Ramos (cell line): ENCODE measurements around the gene OVCA2.

Experiments
- in situ Hi-C: fragments of 300-500 bp; cut with MboI; formaldehyde crosslinking; loops from one replicate; pipeline ENCODE4 v1.14.3; 2022; ENCODE audit warnings: low sequenced_read_pairs; ENCODE audit not compliant: unreplicated experiment

Gene OVCA2

DNA sequence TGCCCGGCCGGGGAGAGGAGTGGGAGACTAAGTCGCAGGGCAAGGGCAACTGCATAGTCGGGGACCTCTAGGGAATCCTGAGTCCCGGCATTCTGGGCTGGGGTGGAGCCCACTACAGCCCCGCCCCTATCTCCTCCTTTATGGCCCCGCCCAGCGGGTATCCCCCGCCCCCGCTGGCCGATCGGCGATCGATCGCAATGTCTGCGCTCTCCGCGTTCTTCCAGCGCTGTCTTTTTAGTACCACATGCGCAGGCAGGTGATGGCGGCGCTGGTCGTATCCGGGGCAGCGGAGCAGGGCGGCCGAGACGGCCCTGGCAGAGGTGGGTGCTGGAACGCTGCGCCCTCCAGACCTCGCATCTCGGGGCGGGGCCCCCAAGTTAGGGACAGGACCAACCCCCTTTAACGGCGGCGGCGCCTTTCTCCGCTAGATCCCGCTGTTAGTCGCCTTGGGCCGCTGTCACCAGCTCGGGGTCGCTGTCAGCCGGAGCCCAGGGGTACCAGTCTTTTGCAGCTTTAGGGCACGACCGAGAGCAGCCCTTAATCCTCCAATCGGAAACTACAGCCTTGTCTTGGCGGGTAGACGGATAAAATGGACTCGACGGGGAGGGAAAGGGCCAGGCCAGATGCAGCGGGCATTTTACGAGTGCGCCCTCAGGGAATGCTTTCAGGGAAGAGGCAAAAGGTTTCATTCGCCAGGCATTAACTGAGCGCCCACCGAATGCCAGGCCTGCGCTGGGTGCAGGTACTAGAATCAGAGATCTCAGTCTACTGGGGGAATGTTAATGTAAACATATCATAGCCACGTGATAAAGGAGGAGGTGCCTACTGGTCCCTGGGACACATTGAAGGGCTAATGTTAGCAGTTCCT lies 11.7 kb upstream of the OVCA2 start, which contains the start of gene DPH1:
DPH1 (plus strand) TSS at position 243 of the 868 bp plus-strand sequence; CDS start at position 260, 17 bp downstream.
- in situ Hi-C loops = loop anchor here (10.0 to 25.0 kb wide), 2 partner anchors 115 to 318 kb away; partner anchors contain the start of genes TLCD2 and WDR81

GRCh38 chr17:2030779-2031163 lies 11.1 kb upstream of the OVCA2 start:
- in situ Hi-C loops = loop anchor here (10.0 to 25.0 kb wide), 2 partner anchors 116 to 318 kb away; partner anchors contain the start of genes TLCD2 and WDR81

GRCh38 chr17:2033153-2033552 lies 8.7 kb upstream of the OVCA2 start:
- in situ Hi-C loops = loop anchor here (10.0 to 25.0 kb wide), 2 partner anchors 118 to 321 kb away; partner anchors contain the start of genes TLCD2 and WDR81

DNA sequence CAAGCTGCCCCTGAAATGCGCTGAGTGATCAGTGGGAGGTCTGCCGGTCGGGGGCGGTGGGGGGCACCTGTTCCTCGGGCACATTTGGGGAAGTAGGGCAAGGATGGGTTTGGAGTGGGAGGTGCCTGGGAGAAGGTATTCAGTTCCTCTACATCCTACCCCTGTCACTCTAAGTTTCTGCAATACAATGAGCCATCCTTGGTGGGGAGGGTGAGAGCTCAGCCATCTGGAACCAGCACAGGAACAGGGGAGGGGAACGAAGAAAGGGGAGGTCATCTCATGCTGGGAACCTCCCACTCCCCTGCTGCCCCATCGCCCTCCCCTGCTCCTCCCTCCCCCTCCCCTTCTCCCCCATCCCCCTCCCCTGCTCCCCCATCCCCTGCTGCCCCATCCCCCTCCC lies 7.7 kb upstream of the OVCA2 start:
- in situ Hi-C loops = loop anchor here (10.0 to 25.0 kb wide), 2 partner anchors 119 to 322 kb away; partner anchors contain the start of genes TLCD2 and WDR81

DNA sequence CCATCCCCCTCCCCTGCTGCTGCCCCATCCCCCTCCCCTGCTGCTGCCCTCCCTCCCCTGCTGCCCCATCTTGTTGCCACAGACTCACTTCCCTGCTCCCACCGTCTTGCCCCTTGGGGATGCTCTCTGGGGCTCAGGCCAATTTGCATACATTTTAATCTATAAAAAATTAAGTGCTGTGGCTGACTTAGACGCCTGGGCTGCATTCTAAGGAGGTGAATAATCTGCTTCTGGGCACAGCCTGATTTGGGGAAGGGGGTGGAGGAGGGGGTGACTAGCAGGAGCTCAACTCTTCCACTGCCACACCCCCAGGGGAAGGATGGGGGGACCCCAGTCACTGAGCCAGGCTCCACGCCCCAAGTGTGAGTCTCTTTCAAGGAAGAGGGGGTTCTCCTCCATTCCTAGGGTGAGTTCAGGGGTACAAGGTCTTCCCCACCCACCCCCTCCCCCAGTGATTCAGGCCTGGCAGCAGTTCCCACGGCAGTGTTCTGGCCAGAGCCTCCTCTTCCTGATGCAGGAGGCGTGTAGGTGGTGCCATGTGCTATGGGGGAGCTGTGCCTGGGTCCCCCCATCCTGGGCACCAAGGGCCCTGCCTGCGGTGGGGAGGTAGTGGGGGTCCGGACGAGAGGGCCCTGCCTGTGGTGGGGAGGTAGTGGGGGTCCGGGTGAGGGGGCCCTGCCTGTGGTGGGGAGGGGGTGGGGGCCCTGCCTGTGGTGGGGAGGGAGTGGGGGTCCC lies 6.8 kb upstream of the OVCA2 start:
- in situ Hi-C loops = loop anchor here (10.0 to 25.0 kb wide), 2 partner anchors 120 to 323 kb away; partner anchors contain the start of genes TLCD2 and WDR81

DNA sequence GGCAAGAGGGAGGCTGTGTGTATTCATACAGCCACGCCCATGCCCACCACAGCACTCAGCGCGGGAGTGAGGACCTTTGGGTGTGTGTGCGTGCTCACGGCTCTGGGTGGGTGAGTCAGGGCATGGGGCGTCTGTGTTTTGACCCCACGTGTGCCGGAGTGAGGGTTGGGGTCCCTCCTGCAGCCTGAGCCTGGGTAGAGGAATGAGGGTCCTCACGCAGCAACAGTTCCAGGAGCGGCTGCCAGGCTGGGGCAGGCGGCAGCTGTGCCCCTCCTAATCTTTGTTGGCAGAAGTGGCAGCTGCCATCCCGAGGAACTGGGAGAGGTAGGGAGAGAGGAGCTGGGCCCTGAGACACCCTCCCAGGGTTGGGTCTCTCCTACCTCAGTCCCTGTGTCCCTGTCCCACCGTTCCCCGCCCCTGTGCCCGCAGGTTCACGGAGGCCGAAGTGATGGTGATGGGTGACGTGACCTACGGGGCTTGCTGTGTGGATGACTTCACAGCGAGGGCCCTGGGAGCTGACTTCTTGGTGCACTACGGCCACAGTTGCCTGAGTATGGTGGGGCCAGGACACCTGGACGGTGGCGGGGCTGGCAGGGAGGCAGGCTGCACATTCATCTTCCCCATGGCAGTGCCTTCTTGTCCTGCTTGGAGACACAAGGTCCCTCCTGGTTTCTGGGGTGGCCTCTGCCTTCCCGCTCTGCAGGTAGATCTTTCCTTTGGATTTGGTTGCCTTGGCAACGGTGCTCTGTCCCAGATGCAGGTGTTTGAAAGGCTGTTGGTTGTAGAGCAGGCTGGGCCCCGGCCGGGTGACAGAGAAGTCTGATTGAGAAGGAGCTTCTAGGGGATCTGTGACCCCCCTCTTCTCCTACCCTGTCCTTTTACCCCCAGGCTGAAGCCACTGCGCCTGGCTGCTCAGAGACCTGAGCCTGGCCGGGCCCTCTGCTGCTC lies 6.0 kb upstream of the OVCA2 start:
- in situ Hi-C loops = loop anchor here (10.0 to 25.0 kb wide), 2 partner anchors 121 to 324 kb away; partner anchors contain the start of genes TLCD2 and WDR81

DNA sequence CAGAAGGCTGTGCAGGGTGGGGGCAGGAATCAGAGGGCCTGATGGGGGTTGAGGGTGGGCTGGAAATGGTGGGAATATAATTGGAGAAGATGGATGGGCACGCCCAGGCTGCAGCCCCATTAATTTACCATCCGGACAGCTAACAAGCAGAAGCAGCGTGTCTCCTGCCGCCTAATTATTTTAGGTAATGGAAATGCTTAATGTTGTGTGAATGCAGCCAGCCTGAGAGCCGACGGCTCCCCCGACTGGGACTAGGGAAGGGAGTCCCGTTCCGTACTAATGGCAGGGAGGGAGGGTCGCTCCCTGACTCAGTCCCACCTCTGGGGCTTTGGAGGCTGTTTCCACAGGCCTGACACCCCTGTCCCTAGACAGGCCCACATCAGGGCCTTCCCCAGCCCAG lies 4.7 kb upstream of the OVCA2 start:
- in situ Hi-C loops = loop anchor here (10.0 to 25.0 kb wide), 2 partner anchors 122 to 325 kb away; partner anchors contain the start of genes TLCD2 and WDR81

DNA sequence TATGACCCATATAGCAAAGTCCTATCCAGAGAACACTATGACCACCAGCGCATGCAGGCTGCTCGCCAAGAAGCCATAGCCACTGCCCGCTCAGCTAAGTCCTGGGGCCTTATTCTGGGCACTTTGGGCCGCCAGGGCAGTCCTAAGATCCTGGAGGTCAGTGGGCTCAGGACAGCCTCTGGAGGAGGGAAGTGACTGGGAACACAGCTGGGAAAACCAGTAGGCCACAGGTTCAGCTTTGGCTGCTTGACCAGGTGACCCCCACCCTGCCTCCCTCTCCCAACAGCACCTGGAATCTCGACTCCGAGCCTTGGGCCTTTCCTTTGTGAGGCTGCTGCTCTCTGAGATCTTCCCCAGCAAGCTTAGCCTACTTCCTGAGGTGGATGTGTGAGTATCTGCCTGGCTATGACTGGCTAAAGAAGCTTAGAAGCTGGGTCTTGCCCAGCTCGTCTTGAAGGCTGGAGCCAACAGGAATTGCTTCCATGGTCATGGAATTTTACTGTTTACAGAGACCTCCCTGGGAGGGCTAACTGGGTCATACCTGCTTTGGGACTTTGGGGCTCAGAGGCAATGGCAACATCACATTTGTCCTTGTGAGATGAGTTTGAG lies 1.5 kb upstream of the OVCA2 start:
- in situ Hi-C loops = loop anchor here (25.0 kb wide), 1 partner anchor 328 kb away; the partner anchor contains the start of genes TLCD2 and WDR81

DNA sequence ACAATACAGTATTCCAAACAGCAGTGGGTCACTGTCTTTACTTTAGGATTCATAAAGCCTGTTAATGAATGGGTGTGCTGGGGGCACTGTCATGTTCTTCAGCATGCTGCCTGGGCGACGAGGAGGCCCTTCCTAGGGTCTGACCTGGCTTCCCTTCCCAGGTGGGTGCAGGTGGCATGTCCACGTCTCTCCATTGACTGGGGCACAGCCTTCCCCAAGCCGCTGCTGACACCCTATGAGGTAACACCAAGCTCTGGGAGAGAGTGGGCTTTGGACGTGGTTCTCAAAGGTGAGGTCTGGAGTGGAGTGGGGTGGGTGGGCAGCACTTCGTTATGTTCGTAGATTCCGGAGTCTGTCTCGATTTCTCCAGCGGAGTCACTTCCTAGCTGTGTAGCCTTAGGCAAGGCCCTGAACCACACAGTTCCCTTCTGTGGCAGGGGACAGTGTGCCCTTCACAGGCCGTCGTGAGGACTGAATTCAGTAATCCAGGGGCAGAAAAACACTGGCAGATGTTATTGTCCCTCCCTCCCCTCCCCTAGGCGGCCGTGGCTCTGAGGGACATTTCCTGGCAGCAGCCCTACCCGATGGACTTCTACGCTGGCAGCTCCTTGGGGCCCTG lies 771 bp upstream of the OVCA2 start:
- in situ Hi-C loops = loop anchor here (25.0 kb wide), 1 partner anchor 329 kb away; the partner anchor contains the start of genes TLCD2 and WDR81

DNA sequence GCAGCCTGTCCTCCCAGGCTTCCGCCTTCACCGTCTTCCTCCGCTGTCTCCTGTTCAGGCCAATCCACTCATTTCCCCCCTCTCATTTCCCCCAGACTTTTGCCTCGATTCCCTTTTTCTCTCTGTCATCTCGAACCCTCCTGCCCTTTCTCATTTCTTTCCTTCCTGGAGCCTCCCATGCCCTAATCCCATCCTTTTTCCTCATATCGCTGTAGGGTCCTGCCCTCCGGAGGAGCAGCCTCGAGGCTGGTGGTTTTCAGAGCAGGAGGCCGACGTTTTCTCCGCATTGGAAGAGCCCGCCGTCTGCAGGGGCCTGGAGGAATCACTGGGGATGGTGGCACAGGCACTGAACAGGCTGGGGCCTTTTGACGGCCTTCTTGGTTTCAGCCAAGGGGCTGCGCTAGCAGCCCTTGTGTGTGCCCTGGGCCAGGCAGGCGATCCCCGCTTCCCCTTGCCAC lies 597 bp downstream of the OVCA2 start:
- in situ Hi-C loops = loop anchor here (25.0 kb wide), 1 partner anchor 330 kb away; the partner anchor contains the start of genes TLCD2 and WDR81

DNA sequence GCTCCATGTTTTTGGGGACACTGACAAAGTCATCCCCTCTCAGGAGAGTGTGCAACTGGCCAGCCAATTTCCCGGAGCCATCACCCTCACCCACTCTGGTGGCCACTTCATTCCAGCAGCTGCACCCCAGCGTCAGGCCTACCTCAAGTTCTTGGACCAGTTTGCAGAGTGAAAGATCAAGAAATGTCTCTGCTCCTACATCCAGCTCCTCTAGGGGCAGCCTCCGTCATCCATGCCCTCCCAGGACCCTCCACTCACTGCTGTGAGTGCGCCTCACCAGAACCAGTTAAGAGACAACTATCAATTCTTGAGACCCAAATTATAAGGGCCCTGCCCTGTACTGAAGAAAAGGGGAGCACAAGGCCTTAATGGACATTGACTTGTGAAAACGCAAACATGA lies 1.1 kb downstream of the OVCA2 start:
- in situ Hi-C loops = loop anchor here (25.0 kb wide), 1 partner anchor 331 kb away; the partner anchor contains the start of genes TLCD2 and WDR81

DNA sequence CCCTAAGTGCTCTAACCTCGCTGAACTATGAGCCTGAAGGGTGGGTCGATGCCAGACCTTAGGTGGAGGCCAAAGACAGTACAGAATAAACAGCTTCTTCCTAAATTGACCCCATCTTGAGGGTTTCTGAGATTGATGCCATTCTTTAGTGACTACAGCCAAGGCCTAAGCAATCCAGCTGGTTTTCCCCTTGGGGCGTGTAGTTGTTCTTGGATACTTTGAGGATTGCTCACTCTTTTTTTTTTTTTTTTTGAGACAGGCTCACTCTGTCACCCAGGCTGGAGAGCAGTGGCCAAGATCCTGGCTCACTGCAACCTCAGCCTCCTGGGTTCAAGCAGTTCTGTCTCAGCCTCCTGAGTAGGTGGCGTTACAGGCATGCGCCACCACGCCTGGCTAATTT lies 2.0 kb downstream of the OVCA2 start:
- in situ Hi-C loops = loop anchor here (25.0 kb wide), 1 partner anchor 331 kb away; the partner anchor contains the start of genes TLCD2 and WDR81

DNA sequence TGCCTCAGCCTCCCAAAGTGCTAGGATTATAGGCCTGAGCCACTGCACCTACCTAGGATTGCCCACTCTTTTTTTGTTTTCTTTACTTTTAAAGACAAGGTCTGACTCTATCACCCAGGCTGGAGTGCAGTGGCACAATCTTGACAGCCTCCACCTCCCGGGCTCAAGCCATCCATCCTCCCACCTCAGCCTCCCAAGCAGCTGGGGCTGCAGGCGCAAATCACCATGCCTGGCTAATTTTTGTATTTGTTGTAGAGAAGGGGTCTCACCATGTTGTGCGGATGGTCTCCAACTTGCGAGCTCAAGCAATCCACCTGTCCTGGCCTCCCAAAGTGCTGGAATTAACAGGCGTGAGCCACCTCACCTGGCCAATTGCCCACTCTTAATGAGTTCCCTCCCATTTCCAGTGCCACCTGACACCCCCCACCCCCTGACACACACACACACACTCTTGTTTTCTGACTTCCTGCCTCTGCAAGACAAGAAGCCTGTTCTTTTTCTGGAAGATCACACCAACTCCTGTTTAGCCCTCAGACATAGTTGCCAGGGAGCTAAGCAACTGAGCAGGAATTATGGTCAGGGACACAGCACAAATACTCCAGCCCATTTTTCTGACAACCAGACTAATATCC lies 2.6 kb downstream of the OVCA2 start:
- in situ Hi-C loops = loop anchor here (25.0 kb wide), 1 partner anchor 332 kb away; the partner anchor contains the start of genes TLCD2 and WDR81

DNA sequence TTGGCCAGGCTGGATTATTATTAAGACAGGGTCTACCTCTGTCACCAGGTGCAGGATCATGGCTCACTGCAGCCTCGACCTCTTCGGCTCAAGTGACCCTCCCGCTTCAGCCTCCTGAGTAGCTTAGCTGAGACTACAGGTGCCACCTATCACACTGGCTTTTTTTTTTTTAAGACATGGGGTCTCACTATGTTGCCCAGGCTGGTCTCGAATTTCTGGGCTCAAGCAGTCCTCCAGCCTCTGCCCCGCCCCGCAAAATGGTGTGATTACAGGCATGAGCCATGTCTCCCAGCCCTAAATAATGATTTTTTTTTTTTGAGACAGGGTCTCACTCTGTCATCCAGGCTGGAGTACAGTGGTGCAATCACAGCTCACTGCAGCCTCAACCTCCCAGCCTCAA lies 5.8 kb downstream of the OVCA2 start:
- in situ Hi-C loops = loop anchor here (25.0 kb wide), 1 partner anchor 335 kb away; the partner anchor contains the start of genes TLCD2 and WDR81

GRCh38 chr17:2048805-2049204 lies 7.0 kb downstream of the OVCA2 start:
- in situ Hi-C loops = loop anchor here (25.0 kb wide), 1 partner anchor 337 kb away; the partner anchor contains the start of genes TLCD2 and WDR81

- in situ Hi-C loops = loop anchor here (25.0 kb wide), 1 partner anchor 337 kb away; the partner anchor contains the start of genes TLCD2 and WDR81
Measured at GRCh38 chr17:2049333-2050299, 7.8 kb downstream of the OVCA2 start.
